HEK293T (cell line): Measurements from ENCODE around the gene ALK.

Experiments
- ARNT ChIP-seq: fragments of 450-650 bp; IDR thresholded peaks from 2 replicates; pipeline ENCODE4 v1.6.1; 2017; ENCODE audit warnings: mild to moderate bottlenecking
- BHLHE40 ChIP-seq: fragments of 450-650 bp; IDR thresholded peaks from 2 replicates; pipeline ENCODE4 v1.6.1; 2016; ENCODE audit warnings: mild to moderate bottlenecking, moderate library complexity, borderline replicate concordance
- ELF4 ChIP-seq: fragments of 450-650 bp; IDR thresholded peaks from 2 replicates; pipeline ENCODE4 v1.6.1; 2017; ENCODE audit warnings: antibody characterized with exemption
- LEF1 ChIP-seq: fragments of 450-650 bp; IDR thresholded peaks from 2 replicates; pipeline ENCODE4 v1.6.1; 2017; ENCODE audit warnings: mild to moderate bottlenecking, borderline replicate concordance
- NFRKB ChIP-seq: fragments of 450-650 bp; IDR thresholded peaks from 2 replicates; pipeline ENCODE4 v1.6.1; 2016; ENCODE audit warnings: mild to moderate bottlenecking, moderate library complexity
- SP1 ChIP-seq: fragments of 450-650 bp; IDR thresholded peaks from 2 replicates; pipeline ENCODE4 v1.6.1; 2017
- ZNF384 ChIP-seq: fragments of 450-650 bp; IDR thresholded peaks from 2 replicates; pipeline ENCODE4 v1.6.1; 2016

DNA sequence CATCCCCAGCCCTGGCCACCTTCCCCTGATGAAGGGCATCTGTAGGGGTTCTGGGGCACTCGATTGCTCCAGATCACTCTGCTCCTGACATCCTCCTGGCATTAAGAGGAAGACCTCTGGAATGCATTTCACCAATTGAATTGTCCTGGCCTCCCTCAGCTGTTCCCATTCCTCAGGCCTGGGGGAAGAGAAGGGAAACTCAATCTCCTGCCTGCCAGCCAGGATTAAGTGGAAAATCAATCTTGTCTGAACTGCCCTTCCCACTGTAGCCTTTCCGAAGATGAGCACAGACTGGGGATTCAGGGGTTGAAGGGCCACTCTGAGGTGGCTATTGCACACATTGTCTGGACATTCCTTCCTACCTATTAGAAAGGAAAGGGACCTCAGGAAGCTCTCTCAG lies 99.8 kb downstream of the ALK start:
- TF ChIP-seq SP1 = no peak
- no peak for TF ChIP-seq ARNT
- TF ChIP-seq ELF4 = no peak
- no peak for TF ChIP-seq BHLHE40
- no peak for TF ChIP-seq NFRKB
- TF ChIP-seq ZNF384 = no peak
- TF ChIP-seq LEF1 = no peak
